Measurements from ENCODE around the gene RNF217. TPM values are rescaled to one million over a fixed set of nuclear protein-coding genes. Genes with fewer than 3 reads are reported as not detected.

The RNF217 gene
- total RNA-seq, 1 donor from 2014 or later: 51.5 TPM

GRCh38 chr6:124994648-124995047 lies 32.4 kb downstream of the RNF217 start:
- no peak for DNase-seq (ENCODE audit: low spot score)
- Mint-ChIP-seq H3K4me1 (ENCODE audit: low read depth) (peaks cover 59% of the 10 kb centered on the region), H3K9me3 (ENCODE audit: low read depth) (no peaks in the 10 kb centered on the region), H3K36me3 (ENCODE audit: low read depth) (peaks cover 16% of the 10 kb centered on the region), H3K27me3 (ENCODE audit: low read depth) (no peaks in the 10 kb centered on the region), H3K27ac (ENCODE audit: unreplicated experiment) (peak overlapping the region; percentile 45), H3K4me3 (ENCODE audit: unreplicated experiment) (no peak overlapping the region)
- TF ChIP-seq, protein P1, sequence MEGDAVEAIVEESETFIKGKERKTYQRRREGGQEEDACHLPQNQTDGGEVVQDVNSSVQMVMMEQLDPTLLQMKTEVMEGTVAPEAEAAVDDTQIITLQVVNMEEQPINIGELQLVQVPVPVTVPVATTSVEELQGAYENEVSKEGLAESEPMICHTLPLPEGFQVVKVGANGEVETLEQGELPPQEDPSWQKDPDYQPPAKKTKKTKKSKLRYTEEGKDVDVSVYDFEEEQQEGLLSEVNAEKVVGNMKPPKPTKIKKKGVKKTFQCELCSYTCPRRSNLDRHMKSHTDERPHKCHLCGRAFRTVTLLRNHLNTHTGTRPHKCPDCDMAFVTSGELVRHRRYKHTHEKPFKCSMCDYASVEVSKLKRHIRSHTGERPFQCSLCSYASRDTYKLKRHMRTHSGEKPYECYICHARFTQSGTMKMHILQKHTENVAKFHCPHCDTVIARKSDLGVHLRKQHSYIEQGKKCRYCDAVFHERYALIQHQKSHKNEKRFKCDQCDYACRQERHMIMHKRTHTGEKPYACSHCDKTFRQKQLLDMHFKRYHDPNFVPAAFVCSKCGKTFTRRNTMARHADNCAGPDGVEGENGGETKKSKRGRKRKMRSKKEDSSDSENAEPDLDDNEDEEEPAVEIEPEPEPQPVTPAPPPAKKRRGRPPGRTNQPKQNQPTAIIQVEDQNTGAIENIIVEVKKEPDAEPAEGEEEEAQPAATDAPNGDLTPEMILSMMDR (IDR thresholded peaks at IDR 0.05): no peak

DNA sequence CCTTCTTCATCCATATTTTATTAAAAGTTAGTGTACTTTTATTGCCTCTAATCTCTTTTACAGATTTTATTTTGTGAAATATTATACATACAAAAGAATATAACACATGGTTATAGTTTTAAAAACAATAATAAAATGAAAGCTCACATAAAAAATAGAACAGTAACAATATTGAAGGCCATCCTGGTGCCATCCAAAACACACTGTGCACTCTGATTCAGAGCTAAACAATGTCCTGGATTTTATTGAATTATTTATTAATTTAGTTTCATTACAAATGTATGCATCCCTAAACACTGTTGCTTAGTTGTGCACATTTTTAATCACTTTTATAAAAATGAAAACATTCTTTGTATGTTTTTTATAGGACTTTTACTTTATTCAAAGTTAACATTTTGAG lies 32.9 kb downstream of the RNF217 start:
- TF ChIP-seq, protein P1 (IDR thresholded peaks at IDR 0.05): no peak
- H3K27ac Mint-ChIP-seq (ENCODE audit: unreplicated experiment): peak overlapping the region; percentile 89
- no peaks in the 10 kb centered on the region for H3K9me3 Mint-ChIP-seq (ENCODE audit: low read depth)

GRCh38 chr6:124995645-124996325 lies 33.5 kb downstream of the RNF217 start:
- peak overlapping the region; percentile 89 for H3K27ac Mint-ChIP-seq (ENCODE audit: unreplicated experiment)
- TF ChIP-seq, protein P1 (IDR thresholded peaks at IDR 0.05): no peak
- peaks cover 10% of the 10 kb centered on the region for H3K36me3 Mint-ChIP-seq (ENCODE audit: low read depth)
- H3K27me3 Mint-ChIP-seq (ENCODE audit: low read depth): no peaks in the 10 kb centered on the region
- peaks cover 62% of the 10 kb centered on the region for H3K4me1 Mint-ChIP-seq (ENCODE audit: low read depth)
- no peaks in the 10 kb centered on the region for H3K9me3 Mint-ChIP-seq (ENCODE audit: low read depth)
- peak overlapping the region; percentile 31 for H3K4me3 Mint-ChIP-seq (ENCODE audit: unreplicated experiment)
- DNase-seq (ENCODE audit: low spot score): no peak

More for the DNA sequence above, 32.9 kb downstream of the RNF217 start:
- Mint-ChIP-seq H3K4me1 (ENCODE audit: low read depth) (peaks cover 58% of the 10 kb centered on the region), H3K4me3 (ENCODE audit: unreplicated experiment) (no peak overlapping the region), H3K36me3 (ENCODE audit: low read depth) (peaks cover 12% of the 10 kb centered on the region), H3K27me3 (ENCODE audit: low read depth) (no peaks in the 10 kb centered on the region)
- DNase-seq (ENCODE audit: low spot score): no peak

GRCh38 chr6:124996411-124996810 lies 34.2 kb downstream of the RNF217 start:
- no peaks in the 10 kb centered on the region for H3K27me3 Mint-ChIP-seq (ENCODE audit: low read depth)
- TF ChIP-seq, protein P1 (IDR thresholded peaks at IDR 0.05): no peak
- H3K36me3 Mint-ChIP-seq (ENCODE audit: low read depth): peaks cover 10% of the 10 kb centered on the region
- H3K4me3 Mint-ChIP-seq (ENCODE audit: unreplicated experiment): no peak overlapping the region
- DNase-seq (ENCODE audit: low spot score): no peak
- no peak overlapping the region for H3K27ac Mint-ChIP-seq (ENCODE audit: unreplicated experiment)
- H3K4me1 Mint-ChIP-seq (ENCODE audit: low read depth): peaks cover 68% of the 10 kb centered on the region
- H3K9me3 Mint-ChIP-seq (ENCODE audit: low read depth): no peaks in the 10 kb centered on the region

GRCh38 chr6:124997196-124997875 lies 35.1 kb downstream of the RNF217 start:
- no peaks in the 10 kb centered on the region for H3K9me3 Mint-ChIP-seq (ENCODE audit: low read depth)
- peaks cover 73% of the 10 kb centered on the region for H3K4me1 Mint-ChIP-seq (ENCODE audit: low read depth)
- peaks cover 10% of the 10 kb centered on the region for H3K36me3 Mint-ChIP-seq (ENCODE audit: low read depth)
- TF ChIP-seq, protein P1 (IDR thresholded peaks at IDR 0.05): no peak
- no peak overlapping the region for H3K27ac Mint-ChIP-seq (ENCODE audit: unreplicated experiment)
- H3K4me3 Mint-ChIP-seq (ENCODE audit: unreplicated experiment): no peak overlapping the region
- DNase-seq (ENCODE audit: low spot score): no peak
- H3K27me3 Mint-ChIP-seq (ENCODE audit: low read depth): no peaks in the 10 kb centered on the region

All from chondrocyte (in vitro differentiated cells).